ENCODE measurements around the gene ZNF430.

- no peak for TF ChIP-seq EZH2 (IDR thresholded peaks at IDR 0.05; ENCODE audit: low read depth)
- no peak for TF ChIP-seq CTCF (conservative IDR thresholded peaks at IDR 0.05)
Measured at GRCh38 chr19:21082011-21082975, 61.8 kb downstream of the ZNF430 start, which contains the start of gene ZNF714.

Measured in PC-9 (cell line).